IPS DF 4.7 (cell line): ENCODE measurements around the gene THOC2.
"Not testable (repeated sequence)": the region's sequence is repeated elsewhere in the genome, so short reads cannot be mapped to it uniquely, and the experiment has no call there.

ENCODE experiments used
- DNase-seq: peaks from one replicate; pipeline ENCODE4 v3.0.0-alpha.2; 2013; ENCODE audit warnings: low spot score; ENCODE audit errors: extremely low read depth

The THOC2 gene

DNA sequence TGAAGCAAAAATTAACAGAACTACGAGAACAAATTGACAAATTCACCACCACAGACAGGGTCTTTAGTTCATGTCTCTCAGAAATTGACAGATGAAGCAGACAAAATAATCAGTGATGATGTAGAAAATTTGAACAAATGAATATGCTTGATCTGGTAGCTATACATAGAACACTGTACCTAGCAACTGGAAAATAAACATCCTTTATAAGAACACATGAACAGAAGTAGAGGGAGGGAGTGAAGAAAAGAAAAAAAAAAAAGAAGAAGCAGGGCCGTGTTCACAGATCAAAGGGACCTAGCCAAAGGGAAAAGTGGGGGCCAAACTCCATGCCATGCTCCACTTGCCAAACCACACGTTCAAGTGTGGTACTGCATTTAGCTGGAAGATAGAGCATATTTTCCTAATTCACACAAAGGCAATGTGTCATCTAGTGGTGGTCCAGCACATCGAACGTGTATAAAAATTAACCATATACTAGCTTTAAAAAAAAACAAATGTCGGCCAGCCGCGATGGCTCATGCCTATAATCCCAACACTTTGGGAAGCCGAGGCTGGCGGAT lies 5.6 kb upstream of the THOC2 start:
- DNase-seq, result no peak

DNA sequence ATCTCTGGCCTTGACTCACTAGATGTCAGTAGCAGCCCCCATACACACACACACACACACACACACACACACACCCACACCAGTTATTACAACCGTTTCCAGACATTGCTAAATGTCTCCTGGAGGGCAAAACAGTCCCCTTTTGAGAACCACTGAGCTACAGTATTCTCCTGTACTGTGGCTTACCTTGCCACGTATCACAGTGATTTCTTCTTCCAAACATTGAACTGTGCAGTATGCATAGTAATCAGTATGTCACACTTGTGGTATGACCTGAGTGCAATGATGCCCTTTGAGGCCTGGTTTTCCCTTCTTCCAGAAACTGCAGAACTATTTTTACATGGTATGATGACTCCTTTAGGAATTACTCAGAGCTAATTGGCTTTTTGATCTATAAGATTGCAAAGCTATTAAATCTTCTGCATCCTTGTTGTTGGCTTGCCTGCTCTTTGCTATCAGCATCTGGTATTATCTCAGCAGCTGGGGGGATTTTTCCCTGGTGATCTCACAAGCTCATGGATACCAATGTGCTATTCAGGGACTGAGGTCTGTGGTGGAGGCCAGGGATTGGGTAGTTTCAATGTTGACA lies 3.6 kb upstream of the THOC2 start:
- DNase-seq, result no peak

DNA sequence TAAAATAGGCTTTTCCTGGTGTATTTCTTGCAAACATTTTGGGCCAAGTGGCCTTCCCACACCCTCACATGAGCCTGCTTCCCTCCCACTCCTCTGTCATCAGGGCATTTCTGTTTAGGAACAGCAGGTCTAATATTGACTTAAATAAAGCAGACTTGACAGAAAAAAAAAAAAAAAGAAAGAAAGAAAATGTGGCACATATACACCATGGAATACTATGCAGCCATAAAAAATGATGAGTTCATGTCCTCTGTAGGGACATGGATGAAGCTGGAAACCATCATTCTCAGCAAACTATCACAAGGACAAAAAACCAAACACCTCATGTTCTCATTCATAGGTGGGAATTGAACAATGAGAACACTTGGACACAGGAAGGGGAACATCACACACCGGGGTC lies 2.3 kb upstream of the THOC2 start:
- not testable (repeated sequence) for DNase-seq

DNA sequence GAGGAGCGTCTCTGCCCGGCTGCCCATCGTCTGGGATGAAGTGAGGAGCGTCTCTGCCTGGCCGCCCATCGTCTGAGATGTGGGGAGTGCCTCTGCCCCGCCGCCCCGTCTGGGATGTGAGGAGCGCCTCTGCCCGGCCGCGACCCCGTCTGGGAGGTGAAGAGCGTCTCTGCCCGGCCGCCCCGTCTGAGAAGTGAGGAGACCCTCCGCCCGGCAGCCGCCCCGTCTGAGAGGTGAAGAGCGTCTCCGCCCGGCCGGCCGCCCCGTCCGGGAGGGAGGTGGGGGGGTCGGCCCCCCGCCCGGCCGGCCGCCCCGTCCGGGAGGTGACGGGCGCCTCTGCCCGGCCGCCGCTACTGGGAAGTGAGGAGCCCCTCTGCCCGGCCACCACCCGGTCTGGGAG lies 1.2 kb upstream of the THOC2 start:
- not testable (repeated sequence) for DNase-seq

DNA sequence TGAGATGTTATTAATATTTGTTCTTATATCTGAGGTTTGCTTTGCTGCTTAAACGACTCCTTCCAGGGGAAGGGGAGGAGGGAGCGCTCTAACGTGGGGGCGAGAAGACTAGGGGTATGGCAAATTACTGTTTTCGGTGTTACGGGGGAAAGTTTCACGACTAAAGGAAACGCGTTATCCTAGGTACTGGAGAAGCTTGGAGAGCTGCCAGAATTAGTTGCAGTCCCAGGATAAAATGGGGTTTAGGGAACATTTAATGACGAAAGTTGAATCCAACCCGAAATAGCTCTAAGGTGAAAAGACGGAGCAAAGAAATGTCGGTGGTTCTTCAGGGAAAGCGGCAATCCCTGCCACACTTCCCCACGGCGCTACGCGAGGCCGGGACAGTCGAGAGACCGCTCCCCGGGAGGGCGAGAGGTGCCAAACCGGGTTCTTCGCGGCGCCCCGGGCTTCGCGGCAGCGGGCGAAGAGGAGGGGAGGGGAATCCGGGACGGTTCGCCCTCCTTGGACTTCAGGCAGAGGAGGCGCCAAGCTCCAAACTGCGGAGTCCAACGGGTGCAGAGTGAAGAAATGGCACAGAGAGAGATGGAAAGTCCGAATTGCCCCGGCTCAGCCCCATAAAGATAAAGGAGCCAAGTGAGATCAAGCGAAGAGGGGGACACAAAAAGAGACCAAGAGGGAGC lies 724 bp downstream of the THOC2 start:
- DNase-seq, result no peak

DNA sequence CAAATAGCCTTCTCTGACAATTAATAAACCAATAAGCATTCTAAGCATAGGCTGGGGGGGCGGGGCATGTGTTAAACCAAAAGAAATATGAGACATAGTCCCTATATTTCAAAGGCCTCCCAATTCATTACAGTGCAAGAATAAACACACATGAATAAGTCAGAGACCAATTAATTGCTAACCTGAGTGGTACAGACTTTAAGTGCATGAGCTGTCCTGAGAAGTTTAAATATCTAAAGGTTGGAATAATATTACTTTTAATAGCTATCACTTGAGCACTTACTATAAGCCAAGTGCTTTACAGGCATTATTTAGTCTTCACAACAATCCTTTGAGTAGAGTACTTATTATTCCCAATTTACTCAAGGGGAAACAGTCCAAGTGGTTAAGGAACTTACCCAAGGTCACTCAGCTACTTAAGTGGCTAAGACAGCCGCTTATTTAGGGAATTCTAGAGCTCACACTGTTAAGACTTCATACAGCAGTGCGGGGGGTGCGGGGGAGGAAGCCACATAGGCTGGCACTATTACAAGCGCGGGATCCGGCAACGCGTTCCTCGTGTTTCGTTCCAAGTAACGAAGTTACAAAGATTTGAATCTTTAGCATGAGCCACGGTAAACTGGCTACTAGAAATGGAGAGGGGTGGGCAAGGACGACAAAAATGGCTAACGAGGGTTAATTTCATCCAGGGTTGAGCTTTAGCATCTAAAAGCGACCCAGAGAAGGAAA lies 1.4 kb downstream of the THOC2 start:
- no peak for DNase-seq

DNA sequence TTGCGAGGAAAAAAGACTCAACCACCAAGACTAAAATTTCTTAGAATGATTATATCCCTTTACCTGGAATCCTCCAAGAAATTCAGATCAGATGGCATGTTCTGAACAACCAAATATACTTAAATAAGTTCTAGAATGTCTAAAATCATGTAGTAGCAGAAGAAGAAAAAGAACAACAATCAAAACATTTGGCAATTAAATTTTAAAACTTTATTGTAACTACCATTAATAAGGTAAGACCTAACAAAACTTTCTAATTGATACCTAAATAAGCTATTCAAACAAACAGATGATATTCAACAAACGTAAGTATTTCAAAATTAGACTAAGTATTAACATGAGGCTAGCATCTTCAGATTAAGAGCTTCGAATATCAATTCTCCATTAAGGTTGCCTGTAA lies 4.3 kb downstream of the THOC2 start:
- no peak for DNase-seq

DNA sequence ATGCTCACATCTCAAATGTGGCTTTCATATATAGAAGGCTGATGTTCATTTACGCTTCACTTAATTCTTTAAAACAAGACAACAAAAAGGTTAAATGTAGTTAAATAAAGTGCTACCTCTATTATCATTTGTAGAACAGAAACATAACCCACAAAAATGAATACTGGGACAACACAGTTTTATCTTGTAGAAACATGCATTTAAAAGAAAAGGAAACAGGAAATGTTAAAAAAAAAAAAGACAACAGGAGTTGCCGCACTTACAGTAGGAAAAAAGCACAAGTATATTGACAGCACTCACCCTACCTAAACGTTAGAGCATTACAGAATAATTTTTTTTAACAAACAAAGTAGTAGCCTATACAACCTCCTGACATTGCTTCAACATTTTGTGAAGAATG lies 4.8 kb downstream of the THOC2 start:
- DNase-seq, result no peak

DNA sequence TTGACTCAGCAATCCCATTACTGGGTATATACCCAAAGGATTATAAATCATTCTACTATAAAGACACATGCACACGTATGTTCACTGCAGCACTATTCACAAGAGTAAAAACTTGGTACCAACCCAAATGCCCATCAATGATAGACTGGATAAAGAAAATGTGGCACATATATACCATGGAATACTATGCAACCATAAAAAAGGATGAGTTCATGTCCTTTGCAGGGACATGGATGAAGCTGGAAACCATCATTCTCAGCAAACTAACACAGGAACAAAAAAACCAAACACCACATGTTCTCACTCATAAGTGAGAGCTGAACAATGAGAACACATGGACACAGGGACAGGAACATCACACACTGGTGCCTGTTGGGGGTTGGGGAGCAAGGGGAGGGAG lies 10.7 kb downstream of the THOC2 start:
- not testable (repeated sequence) for DNase-seq

DNA sequence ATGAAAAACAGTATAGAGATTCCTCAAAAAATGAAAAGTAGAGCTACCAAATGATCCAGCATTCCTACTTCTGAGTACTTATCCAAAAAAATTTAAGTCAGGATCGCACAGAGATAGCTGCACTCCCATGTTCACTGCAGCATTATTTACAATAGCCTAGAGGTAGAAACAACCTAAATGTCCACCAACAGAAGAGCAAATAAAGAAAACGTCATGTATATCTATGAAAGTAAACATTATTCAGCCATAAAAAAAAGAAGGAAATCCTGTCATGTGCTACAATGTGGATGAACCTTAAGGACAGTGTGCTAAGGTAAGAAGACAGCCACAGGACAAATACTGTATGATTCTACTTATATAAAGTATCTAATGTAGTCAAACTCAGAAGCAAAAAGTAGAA lies 12.4 kb downstream of the THOC2 start:
- DNase-seq, result no peak

DNA sequence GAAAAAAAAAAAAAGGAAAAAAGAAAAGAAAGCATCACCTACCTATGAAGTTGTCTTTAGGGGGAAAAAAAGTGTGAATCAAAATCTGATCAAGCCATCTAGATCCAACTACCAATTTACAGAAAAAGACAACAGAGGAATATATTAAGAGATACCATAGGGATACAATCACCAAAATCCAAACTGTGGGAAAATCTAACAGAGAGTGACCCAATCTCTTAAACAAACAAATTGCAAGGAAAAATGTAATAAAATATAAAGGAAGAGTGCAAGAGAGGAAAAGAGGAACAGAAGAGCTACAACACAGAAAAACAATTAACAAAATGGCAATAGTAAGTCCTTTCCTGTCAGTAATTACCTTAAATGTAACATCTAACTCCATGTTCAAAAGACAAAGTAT lies 19.0 kb downstream of the THOC2 start:
- no peak for DNase-seq

DNA sequence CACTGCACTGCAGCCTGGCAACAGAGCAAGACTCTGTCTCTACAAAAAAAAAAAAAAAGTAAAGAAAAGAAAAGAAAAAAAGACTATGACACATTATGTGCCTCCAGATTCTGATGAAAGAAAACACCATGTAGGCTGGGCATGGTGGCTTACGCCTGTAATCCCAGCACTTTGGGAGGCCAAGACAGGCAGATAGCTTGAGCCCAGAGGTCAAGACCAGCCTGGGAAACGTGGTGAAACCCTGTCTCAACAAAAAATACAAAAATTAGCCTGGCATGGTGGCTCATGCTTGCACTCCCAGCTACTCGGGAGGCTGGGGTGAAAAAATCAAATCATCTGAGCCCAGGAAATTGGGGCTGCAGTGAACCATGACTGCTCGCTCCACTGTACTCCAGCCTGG lies 19.4 kb downstream of the THOC2 start:
- DNase-seq, result no peak

DNA sequence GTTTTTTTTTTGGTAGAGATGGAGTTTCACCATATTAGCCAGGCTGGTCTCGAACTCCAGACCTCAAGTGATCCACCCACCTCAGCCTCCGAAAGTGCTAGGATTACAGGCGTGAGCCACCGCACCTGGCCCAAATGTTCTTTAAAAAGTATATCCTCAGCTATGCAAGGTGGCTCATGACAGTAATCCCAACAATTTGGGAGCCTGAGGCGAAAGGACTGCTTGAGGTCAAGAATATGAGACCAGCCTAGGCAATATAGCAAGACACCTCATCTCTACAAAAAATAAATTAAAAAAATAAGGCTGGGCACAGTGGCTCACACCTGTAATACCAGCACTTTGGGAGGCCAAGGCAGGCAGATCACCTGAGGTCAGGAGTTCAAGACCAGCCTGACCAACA lies 21.7 kb downstream of the THOC2 start:
- DNase-seq, result not testable (repeated sequence)

DNA sequence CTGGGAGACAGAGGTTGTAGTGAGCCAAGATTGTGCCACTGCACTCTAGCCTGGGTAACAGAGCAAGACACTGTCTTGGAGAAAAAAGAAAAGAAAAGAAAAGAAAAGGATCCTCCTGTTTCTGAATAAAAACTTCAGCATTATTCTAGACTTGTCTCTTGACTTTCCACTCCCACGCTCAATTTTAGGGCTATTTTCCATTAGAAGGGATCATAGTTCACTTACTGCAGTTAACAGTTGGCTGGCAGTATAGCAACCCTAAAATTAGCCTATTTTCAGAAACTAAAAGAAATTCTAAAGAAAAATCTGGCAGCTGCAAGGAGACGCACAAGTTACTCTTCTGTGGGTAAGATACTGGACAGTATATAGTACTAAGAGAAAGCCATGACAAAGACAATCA lies 28.1 kb downstream of the THOC2 start:
- no peak for DNase-seq

DNA sequence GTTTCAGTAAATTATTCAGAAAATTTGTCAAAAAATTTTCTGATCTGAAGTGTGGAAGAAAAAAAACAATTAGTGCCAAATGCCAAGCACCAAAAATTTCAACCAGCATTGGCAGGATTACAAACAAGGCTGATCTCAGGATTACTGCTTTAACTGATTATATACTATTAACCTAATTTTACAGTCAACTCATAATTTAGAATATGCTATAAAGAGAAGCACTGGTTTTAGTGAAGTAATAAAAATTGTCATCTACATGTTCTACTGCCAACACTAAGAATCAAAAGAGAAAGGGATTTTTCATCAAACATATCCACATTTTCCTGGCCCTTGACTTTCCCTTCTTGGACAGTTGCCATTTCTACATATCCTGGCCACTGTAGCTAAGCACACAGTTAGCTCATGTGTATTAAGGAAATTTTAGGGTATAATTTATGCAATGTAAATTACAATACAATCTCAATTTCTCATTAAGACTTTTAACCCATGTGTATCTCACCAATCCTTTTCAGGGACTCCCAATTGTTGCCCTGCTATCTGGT lies 33.8 kb downstream of the THOC2 start:
- no peak for DNase-seq

DNA sequence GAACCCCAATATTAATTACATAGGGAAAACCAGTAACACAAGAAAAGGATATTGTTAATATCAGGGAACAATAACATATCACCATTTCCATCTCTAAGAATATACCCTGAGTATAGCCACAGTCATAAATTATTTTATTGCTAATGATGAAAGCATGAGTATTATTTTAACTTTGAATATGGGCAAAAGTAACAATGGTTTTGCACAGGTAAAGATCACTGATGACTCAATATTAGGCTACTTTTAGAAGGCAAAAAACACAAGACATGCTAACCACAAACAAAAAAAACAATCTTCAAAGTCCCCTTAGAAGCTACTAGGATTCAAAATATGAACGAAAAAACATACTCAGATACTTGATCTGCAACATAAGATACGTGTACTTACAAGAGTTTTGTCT lies 36.5 kb downstream of the THOC2 start:
- no peak for DNase-seq

DNA sequence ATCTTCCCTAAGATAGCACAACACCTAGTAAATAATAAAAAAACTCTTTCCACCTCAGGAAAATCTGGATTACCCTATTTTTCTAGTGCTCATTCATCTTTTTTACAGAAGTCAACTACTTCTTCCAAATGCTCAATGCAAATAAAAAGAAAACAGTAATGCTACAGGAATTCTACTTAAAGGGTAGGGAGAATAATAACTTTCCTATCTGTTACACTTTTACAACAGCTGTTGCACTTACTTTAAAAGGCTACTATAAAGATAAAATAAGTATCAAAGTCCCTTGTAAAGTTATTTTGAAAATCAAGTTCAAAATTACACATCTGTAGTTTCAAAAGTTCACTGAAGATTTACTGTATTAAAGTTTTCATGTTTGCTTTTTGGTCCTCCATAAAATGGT lies 37.6 kb downstream of the THOC2 start:
- no peak for DNase-seq

DNA sequence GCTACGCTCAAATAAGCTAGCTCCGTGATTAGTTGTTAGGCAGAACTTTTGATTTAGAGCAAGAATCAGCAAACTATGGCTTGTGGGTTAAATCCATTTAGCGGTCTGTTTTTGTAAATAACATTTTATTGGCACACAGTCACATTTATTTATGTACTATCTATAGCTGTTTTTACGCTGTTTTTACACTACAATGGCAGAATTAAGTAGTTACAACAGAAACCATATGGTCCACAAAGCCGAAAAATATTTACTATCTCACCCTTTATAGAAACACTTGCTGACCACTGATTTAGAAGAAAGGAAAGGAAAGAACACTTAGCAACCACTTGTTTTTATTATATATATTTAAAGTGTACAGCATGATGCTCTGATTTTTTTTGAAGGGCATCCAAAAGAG lies 41.1 kb downstream of the THOC2 start:
- DNase-seq, result no peak

DNA sequence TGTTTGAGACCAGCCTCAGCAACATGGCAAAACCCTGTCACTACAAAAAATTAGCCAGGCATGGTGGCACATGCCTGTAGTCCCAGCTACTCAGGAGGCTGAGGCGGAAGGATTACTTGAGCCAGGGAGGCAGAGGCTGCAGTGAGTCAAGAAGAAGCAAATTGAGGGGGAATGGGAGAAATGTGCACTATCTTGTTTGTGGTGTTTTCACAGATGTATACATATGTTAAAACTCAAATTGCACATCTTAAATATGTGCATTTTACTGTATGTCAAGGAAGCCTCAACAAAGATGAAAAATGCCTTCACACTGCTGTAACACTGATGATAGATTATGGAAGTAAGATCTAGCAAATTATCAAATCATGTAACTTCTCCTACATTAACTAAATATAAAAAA lies 44.3 kb downstream of the THOC2 start:
- no peak for DNase-seq

DNA sequence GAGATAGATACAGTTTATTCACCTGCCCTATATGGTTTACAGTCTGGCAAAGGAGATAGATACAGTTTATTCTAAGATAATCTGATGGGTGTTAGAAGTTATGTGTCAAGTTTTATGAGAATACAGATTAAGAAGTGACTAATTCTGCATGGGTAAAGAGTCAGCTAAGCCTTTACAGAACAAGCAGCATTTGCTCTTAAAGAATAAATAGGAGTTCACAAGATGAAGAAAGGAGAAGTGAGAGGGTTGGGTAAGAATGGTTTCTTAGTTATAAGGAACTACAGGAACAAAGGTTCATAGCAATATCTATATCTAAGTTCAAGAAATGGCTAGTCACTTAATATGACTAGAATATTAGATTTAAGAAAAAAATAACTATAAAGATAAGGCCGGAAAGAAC lies 47.6 kb downstream of the THOC2 start:
- no peak for DNase-seq

DNA sequence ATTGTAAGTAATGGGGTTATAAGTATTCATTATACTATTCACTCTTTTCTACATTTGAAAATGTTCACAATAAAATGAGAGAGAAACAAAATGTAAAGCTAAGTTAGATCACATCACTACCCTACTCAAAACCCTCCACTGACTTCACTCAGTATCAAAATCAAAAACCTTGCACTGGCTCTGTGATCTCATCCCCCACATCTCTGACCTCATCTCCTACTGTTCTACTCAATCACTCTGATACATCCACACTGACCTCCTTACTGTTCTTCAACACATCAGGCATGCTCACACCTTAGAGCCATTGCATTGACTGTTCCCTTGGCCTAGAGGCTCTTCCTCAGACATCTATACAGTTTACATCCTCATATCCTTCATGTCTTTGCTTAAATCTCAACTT lies 50.7 kb downstream of the THOC2 start:
- DNase-seq, result no peak

DNA sequence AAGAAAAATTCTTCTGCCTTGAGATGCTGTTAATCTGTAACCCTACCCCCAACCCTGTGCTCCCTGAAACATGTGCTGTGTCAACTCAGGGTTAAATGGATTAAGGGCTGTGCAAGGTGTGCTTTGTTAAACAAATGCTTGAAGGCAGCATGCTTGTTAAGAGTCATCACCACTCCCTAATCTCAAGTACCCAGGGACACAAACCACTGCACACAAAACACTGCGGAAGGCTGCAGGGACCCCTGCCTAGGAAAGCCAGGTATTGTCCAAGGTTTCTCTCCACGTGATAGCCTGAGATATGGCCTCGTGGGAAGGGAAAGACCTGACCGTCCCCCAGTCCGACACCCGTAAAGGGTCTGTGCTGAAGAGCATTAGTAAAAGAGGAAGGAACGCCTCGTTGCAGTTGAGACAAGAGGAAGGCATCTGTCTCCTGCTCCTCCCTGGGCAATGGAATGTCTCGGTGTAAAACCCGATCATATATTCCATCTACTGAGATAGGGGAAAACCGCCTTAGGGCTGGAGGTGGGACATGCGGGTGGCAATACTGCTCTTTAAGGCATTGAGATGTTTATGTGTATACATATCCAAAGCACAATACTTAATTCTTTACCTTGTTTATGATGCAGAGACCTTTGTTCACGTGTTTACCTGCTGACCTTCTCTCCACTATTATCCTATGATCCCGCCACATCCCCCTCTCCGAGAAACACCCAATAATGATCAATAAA lies 53.0 kb downstream of the THOC2 start:
- not testable (repeated sequence) for DNase-seq
